CD14-positive monocyte (primary cell): ENCODE results near the gene PDCD2. TPM values are rescaled to one million over a fixed set of nuclear protein-coding genes. Genes with fewer than 3 reads are reported as not detected.

Experiments used
- DNase-seq, 3 donors: peaks; one replicate each; pipeline ENCODE4 v3.0.0-alpha.2; 2011 to 2022
- H2AFZ ChIP-seq: 2 replicates; pipeline ENCODE4 v1.6.0; 2012; ENCODE audit warnings: mild to moderate bottlenecking, low read depth, low read length, inconsistent platforms; ENCODE audit not compliant: insufficient read depth, poor library complexity, severe bottlenecking
- H3K27ac ChIP-seq, 2 donors: 1 replicate in 1 of 2; 2 replicates in 1 of 2; pipeline ENCODE4 v1.5.1; 2012 to 2013; ENCODE audit warnings: low read length in 2 of 2, control low read depth in 1 of 2, inconsistent platforms in 1 of 2, low read depth in 1 of 2, mild to moderate bottlenecking in 1 of 2
- H3K27me3 ChIP-seq, 2 donors: one replicate each; pipeline versions ENCODE4 v1.6.0 to v1.6.1; 2011 to 2013; ENCODE audit warnings: low read length in 2 of 2; ENCODE audit not compliant: control insufficient read depth in 2 of 2, insufficient read depth in 2 of 2
- H3K36me3 ChIP-seq, 2 donors: replicated peaks in 1 of 2; 1 replicate in 1 of 2; 2 replicates in 1 of 2; pipeline versions ENCODE4 v1.5.1 to v1.6.1; 2012 to 2013; ENCODE audit warnings: low read length in 2 of 2, control low read depth in 1 of 2, inconsistent platforms in 1 of 2, mild to moderate bottlenecking in 1 of 2; ENCODE audit not compliant: insufficient read depth in 2 of 2, control insufficient read depth in 1 of 2
- H3K4me1 ChIP-seq, 2 donors: 1 replicate in 1 of 2; 2 replicates in 1 of 2; pipeline versions ENCODE4 v1.5.1 to v1.6.1; 2012 to 2013; ENCODE audit warnings: low read length in 2 of 2, control low read depth in 1 of 2, inconsistent platforms in 1 of 2, mild to moderate bottlenecking in 1 of 2, moderate library complexity in 1 of 2; ENCODE audit not compliant: insufficient read depth in 2 of 2, control insufficient read depth in 1 of 2
- H3K4me2 ChIP-seq: replicated peaks from 2 replicates; pipeline ENCODE3; 2012; ENCODE audit warnings: low read length, moderate library complexity, mild to moderate bottlenecking; ENCODE audit not compliant: poor library complexity, severe bottlenecking; ENCODE audit errors: extremely low read depth
- H3K4me3 ChIP-seq, 3 experiments: fragments of 200-600 bp in 1 of 3; sonication (generic) in 1 of 3; replicated peaks in 1 of 3; 1 replicate in 2 of 3; 2 replicates in 1 of 3; pipeline ENCODE4 v1.5.1; 2011 to 2013; ENCODE audit warnings: low read length in 3 of 3, mild to moderate bottlenecking in 3 of 3, control low read depth in 2 of 3, low read depth in 2 of 3, inconsistent platforms in 1 of 3, moderate library complexity in 1 of 3
- H3K79me2 ChIP-seq: 2 replicates; pipeline ENCODE4 v1.6.0; 2012; ENCODE audit warnings: mild to moderate bottlenecking, control low read depth, inconsistent platforms, low read length, moderate library complexity; ENCODE audit not compliant: insufficient read depth
- H3K9ac ChIP-seq: 2 replicates; pipeline ENCODE4 v1.6.0; 2017; ENCODE audit warnings: low read length, mild to moderate bottlenecking; ENCODE audit not compliant: insufficient read depth, poor library complexity, severe bottlenecking
- H3K9me3 ChIP-seq, 2 donors: replicated peaks in 1 of 2; 1 replicate in 1 of 2; 2 replicates in 1 of 2; pipeline versions ENCODE4 v1.5.1 to v1.6.1; 2012 to 2013; ENCODE audit warnings: low read length in 2 of 2, control low read depth in 1 of 2; ENCODE audit not compliant: control insufficient read depth in 1 of 2, insufficient read depth in 1 of 2
- H4K20me1 ChIP-seq: 2 replicates; pipeline ENCODE4 v1.6.0; 2012; ENCODE audit warnings: mild to moderate bottlenecking, low read length, control low read depth, moderate library complexity; ENCODE audit not compliant: insufficient read depth
- H3K27ac Mint-ChIP-seq, 7 donors: one replicate each; pipeline ENCODE4 v1.8.0; 2020; ENCODE audit warnings: mild to moderate bottlenecking in 7 of 7, mixed read lengths in 7 of 7, moderate library complexity in 6 of 7, inconsistent platforms in 2 of 7
- H3K27me3 Mint-ChIP-seq, 3 donors: one replicate each; pipeline ENCODE4 v1.8.0; 2021 to 2022; ENCODE audit warnings: low read depth in 3 of 3, mild to moderate bottlenecking in 3 of 3, mixed read lengths in 3 of 3, moderate library complexity in 3 of 3, inconsistent platforms in 1 of 3
- H3K36me3 Mint-ChIP-seq, 2 donors: one replicate each; pipeline ENCODE4 v1.8.0; 2020; ENCODE audit warnings: mixed read lengths in 2 of 2, inconsistent platforms in 1 of 2, mild to moderate bottlenecking in 1 of 2
- H3K4me1 Mint-ChIP-seq: one replicate; pipeline ENCODE4 v1.8.0; 2020; ENCODE audit warnings: mild to moderate bottlenecking, mixed read lengths
- H3K4me3 Mint-ChIP-seq, 2 donors: one replicate each; pipeline ENCODE4 v1.8.0; 2020; ENCODE audit warnings: mild to moderate bottlenecking in 2 of 2, mixed read lengths in 2 of 2, moderate library complexity in 1 of 2
- H3K9me3 Mint-ChIP-seq, 7 donors: one replicate each; pipeline ENCODE4 v1.8.0; 2020 to 2022; ENCODE audit warnings: mixed read lengths in 7 of 7, mild to moderate bottlenecking in 6 of 7, moderate library complexity in 6 of 7, inconsistent platforms in 2 of 7
- CTCF ChIP-seq: fragments of 200-600 bp; IDR thresholded peaks from one replicate; pipeline ENCODE4 v1.8.0; 2022; ENCODE audit warnings: antibody characterized with exemption, mild to moderate bottlenecking
- WGBS: methylation state at CpG from one replicate; pipeline ENCODE4 v1.1.5; 2013; ENCODE audit warnings: missing lambda C conversion rate; ENCODE audit not compliant: insufficient coverage; 5-methylcytosine and 5-hydroxymethylcytosine counted together
- intact Hi-C, 2 donors: fragments of 100-400 bp; cut with micrococcal nuclease; formaldehyde crosslinking; loops; one replicate each; pipeline versions ENCODE4 v1.15.0 to v1.15.1; 2023
- polyA plus RNA-seq, 3 donors: library from polyadenylated mRNA; depleted of rRNA in 1 of 3; unstranded in 2 of 3; stranded (reverse) in 1 of 3; fragments of 300-500 nt in 2 of 3; fragments of >200 nt in 1 of 3; fragmentation: Illumina TruSeq in 2 of 3; gene quantifications; 1 replicate in 2 of 3; 2 replicates in 1 of 3; pipeline ENCODE4 v1.2.3, GENCODE V29; 2012 to 2021

The PDCD2 gene
- polyA plus RNA-seq, 3 donors, result 35.7 to 81.0 (median 69.4) TPM

DNA sequence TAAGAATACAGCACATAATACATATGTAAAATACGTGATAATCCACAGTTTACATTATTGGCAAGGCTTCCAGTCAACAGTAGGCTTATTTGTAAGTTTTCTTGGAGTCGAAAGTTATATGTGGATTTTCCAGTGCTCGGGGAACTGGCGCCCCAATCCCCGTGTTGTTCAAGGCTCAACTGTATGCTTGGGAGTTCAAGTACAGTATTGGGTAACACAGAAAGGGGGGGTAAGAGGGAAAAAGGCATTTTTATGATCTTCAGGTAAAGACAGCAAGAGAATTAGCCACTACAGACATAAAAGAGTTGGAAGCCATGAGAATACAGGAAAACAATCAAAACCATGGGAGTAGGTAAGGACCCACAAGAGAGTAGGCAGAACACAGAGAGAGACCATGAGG is 47.8 kb downstream of the PDCD2 start:
- peaks cover 41% of the 10 kb centered on the region for H4K20me1 ChIP-seq
- no peak overlapping the region for H3K4me3 ChIP-seq
- H3K4me1 Mint-ChIP-seq, result peaks cover 6% of the 10 kb centered on the region
- no peak overlapping the region for H3K27ac Mint-ChIP-seq
- peaks cover 4% of the 10 kb centered on the region for H3K79me2 ChIP-seq
- intact Hi-C loops, result loop anchor here in 1 of 2 donors (10.0 kb wide), 1 partner anchor 582 kb away; no protein-coding TSS in a partner anchor
- WGBS, result 88% methylated on average over 3 of the region's 5 CpGs
- H3K9ac ChIP-seq, result no peak overlapping the region
- H3K4me1 ChIP-seq, result no peaks in the 10 kb centered on the region
- H3K4me2 ChIP-seq, result no peak overlapping the region
- H3K27me3 ChIP-seq, result no peaks in the 10 kb centered on the region
- no peaks in the 10 kb centered on the region for H3K9me3 ChIP-seq
- no peaks in the 10 kb centered on the region for H3K9me3 Mint-ChIP-seq
- no peak overlapping the region for H3K27ac ChIP-seq
- no peak for DNase-seq
- no peak for TF ChIP-seq CTCF
- no peak overlapping the region for H2AFZ ChIP-seq
- H3K36me3 ChIP-seq, result peaks cover 88 to 100% of the 10 kb centered on the region in 2 donors
- H3K27me3 Mint-ChIP-seq, result no peaks in the 10 kb centered on the region
- H3K36me3 Mint-ChIP-seq, result peaks cover 75 to 86% of the 10 kb centered on the region in 2 donors
- H3K4me3 Mint-ChIP-seq, result no peak overlapping the region

DNA sequence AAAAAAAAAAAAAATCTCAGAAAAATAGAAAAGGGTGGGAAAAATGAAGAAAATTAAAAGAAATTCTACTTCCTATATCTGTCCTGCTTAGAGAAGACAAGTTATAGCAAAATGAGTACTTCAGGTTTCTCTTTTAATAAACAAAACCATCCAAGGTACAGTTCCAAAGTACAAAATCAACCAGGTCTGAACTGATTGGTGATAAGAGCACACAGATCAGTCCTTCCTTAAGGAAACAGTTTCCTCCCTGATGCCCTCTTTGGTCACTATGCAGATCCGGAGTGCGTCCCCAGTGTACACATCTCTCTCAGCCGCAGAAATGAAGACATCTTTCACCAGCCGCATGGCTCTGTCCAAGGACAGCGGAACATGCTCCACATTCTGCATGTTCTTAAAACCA is 49.4 kb downstream of the PDCD2 start:
- H3K4me3 ChIP-seq, result no peak overlapping the region
- H3K4me2 ChIP-seq, result no peak overlapping the region
- Mint-ChIP-seq H3K9me3 (no peaks in the 10 kb centered on the region), H3K4me3 (no peak overlapping the region), H3K27me3 (no peaks in the 10 kb centered on the region), H3K27ac (no peak overlapping the region), H3K4me1 (peaks cover 3% of the 10 kb centered on the region), H3K36me3 (peaks cover 61 to 71% of the 10 kb centered on the region in 2 donors)
- H2AFZ ChIP-seq, result no peak overlapping the region
- H3K36me3 ChIP-seq, result peaks cover 72 to 85% of the 10 kb centered on the region in 2 donors
- no peaks in the 10 kb centered on the region for H3K27me3 ChIP-seq
- H4K20me1 ChIP-seq, result peaks cover 27% of the 10 kb centered on the region
- no peak overlapping the region for H3K27ac ChIP-seq
- H3K9me3 ChIP-seq, result no peaks in the 10 kb centered on the region
- 100% methylated on average over 3 of the region's 5 CpGs for WGBS
- intact Hi-C loops, result loop anchor here in 1 of 2 donors (10.0 kb wide), 1 partner anchor 580 kb away; no protein-coding TSS in a partner anchor
- peaks cover 1% of the 10 kb centered on the region for H3K79me2 ChIP-seq
- no peak overlapping the region for H3K9ac ChIP-seq
- TF ChIP-seq CTCF, result no peak
- no peak for DNase-seq
- H3K4me1 ChIP-seq, result no peaks in the 10 kb centered on the region
